GM18499 (cell line): ENCODE measurements around the gene RNF130.

ENCODE experiments used
- ATAC-seq: cut with Tn5 transposase; IDR thresholded peaks from one replicate; pipeline ENCODE4 v1.9.1; 2021; ENCODE audit warnings: moderate number of reproducible peaks; ENCODE audit not compliant: insufficient read depth, unreplicated experiment

Gene RNF130

GRCh38 chr5:180071531-180072255 is at the start of gene RNF130:
RNF130 (minus strand) TSS chr5:180071759; CDS start chr5:180071702, 57 bp downstream.
- no peak for ATAC-seq

GRCh38 chr5:180120237-180121101 is 48.9 kb upstream of the RNF130 start:
- ATAC-seq, result no peak

GRCh38 chr5:180119903-180120236 is 48.3 kb upstream of the RNF130 start:
- no peak for ATAC-seq

GRCh38 chr5:180119031-180119902 is 47.7 kb upstream of the RNF130 start:
- ATAC-seq, result no peak

DNA sequence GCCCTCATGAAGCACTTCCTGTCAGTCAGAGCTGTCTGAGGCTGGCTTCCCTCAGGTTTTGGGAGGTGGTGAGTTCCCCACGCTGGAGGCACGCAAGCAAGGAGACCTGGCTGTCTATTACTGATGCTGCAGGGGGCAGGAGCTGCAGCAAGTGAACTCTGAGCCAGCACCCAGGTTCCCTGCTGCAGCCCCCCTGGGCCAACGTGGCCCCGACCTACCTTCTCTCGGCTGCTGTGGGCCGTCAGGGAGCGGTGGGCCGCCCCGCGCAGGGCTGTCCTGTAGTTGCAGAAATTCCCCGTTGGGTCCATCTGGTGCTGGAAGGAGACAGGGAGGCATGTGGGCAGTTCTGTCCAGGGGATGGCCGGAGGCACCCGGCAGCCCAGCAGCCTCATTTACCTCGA is 46.8 kb upstream of the RNF130 start:
- ATAC-seq, result no peak

- ATAC-seq, result no peak
These were observed 45.6 kb upstream of the RNF130 start for GRCh38 chr5:180117000-180117725.

DNA sequence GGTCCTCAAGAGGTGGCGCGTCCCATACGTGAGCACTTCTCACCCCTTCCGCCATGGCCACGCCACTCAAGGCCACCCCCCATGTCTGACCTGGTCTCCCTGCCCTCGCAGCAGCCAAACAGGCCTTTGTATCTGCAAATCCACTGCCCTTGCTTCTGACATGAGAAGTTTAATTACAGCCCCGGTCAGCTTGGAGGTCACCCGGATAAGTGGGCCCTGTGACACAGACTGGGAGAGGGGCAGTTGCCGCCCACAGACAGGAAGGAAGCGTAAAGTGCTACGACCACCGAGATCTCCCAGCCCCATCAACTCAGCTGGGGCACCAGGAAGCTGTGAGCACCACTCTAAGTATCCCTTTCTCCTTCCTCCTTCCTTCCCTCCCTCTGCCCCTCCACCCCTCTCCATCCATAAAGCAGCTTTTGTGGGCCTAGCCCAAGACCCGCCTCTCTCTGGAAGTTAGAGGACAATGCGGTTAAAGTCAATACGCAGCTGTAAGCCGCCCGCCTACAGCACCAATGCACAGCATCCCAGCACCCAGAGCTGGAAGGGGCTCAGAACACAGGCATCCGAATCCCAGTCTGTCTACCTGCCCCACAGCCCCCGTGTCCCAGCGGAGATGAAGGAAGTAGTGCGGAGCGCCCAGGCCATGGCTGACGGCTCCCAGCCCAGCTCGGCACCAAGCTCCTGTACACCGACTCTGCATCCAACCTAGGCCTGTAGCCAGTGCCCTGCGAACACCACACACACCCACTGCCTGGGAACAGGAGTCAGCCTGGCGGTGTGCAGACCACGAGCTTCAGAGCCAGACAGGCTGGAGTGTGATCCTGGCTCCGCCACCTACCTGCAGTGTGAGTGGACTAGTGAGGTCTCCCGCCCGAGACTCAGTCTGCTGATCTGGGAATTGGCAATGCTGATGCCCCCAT is 44.8 kb upstream of the RNF130 start:
- no peak for ATAC-seq

GRCh38 chr5:180115326-180116076 is 43.9 kb upstream of the RNF130 start:
- ATAC-seq, result no peak

- ATAC-seq, result no peak
These were observed 42.9 kb upstream of the RNF130 start for GRCh38 chr5:180114304-180115003.

DNA sequence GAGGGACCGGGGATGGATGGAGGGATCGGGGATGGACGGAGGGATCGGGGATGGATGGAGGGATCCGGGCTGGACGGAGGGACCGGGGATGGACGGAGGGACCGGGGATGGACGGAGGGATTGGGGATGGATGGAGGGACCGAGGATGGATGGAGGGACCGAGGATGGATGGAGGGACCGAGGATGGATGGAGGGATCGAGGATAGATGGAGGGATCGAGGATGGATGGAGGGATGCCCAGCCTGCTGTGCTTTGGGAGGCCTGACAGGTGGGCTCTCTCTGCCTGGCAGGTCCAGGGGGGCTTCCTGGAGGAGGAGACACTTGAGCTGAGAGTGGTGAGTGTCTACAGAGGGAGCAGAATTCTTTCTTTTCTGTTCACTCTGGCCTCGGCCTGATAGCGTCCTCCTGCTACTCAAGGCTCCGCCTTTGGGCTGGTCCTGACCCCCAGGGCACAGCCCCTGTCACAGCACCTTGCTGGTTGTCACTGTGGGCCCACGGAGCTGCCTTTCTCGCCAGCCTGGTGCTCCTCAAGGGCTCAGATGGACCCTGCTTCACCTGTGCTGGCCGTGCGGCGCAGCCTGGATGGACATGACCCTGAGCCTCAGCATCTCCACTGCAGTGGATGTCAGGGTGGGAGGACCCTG is 42.2 kb upstream of the RNF130 start:
- no peak for ATAC-seq

DNA sequence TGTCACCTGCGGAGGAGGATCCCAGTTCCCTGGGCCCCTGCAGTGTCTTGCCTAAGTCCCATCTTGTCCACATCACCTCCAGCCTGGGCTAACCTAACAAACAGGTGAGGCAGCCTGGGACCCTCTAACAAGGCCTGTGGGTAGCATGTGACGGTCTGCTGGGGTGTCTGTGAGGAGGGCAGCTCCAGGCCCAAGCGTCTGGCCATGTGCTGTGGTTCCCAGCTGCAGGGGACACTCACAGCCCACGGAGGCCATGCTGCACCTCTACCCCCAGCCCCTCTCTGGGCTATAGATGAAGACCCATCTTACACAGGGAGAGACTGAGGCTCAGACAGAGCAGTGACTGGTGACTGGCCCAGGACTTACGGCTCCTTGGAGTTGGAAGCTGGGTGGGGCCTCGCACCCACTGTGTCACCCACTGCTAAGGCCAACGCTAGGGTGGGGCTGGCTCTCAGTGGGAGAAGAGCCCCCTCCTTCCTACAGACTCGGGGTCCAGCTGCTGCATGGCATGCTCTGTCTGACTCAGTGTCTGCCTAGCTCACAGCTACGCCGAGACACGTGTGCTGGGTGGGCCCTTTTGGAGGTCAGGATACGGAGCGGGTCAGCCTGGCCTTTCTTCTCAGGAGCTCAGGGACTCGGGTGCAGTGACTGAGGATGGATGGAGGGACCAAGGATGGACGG is 40.8 kb upstream of the RNF130 start:
- ATAC-seq, result no peak

- ATAC-seq, result no peak
These were observed 39.9 kb upstream of the RNF130 start for GRCh38 chr5:180111273-180112002.

DNA sequence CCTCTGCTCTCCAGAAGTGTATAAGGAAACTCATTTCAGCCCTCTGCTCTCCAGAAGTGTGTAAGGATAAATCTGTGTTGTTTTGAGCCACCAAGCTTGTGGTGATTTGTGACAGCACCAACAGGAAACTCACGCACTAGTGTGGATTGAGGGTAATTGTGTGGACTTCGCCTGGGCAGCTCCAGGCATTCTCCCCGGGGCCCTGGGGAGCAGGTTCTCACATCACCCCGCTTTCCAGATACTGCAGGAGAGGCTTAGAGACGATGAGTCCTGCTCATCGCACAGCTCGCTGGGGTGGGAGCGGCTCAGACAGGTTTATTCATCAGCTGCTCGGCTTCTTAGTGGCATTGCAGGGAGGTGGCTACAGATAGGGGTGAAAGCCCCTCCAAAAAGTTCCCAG is 38.4 kb upstream of the RNF130 start:
- no peak for ATAC-seq

DNA sequence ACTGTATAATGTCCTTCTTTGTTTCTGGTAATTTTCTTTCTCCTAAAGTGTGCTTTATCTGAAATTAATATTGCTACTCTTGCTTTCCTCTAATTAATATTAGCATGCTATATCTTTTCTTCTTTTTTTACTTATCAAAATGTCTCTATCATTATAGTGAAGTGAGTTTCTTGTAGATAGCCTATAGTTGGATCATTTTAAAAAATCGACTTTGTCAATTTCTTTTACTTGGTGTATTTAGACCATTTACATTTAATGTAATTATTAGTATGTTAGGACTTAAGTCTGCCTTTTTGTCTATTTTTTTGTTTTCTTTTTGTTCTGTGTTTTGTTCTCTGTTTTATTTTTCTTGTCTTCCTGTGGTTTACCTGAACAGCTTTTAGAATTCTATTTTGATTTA is 35.4 kb upstream of the RNF130 start:
- no peak for ATAC-seq

DNA sequence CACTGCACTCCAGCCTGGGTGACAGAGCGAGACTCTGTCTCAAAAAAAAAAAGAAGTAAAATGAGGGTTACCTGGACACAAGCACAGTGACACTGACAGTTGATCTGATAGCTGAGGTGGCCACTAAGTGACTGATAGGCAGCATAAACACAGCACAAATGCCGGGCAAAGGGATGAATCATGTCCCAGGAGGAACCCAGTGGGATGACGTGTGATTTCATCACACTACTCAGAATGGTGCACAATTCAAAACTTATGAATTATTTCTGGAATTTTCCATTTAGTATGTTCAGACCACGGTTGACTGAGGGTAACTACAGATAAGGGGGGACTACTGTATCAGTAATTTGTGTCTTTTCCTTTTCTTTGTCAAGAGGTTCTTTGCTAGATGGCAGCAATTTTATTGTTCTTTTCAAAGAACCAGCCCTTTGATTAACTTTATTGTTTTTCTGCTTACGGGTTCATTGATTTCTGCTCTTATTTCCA is 34.3 kb upstream of the RNF130 start:
- no peak for ATAC-seq

DNA sequence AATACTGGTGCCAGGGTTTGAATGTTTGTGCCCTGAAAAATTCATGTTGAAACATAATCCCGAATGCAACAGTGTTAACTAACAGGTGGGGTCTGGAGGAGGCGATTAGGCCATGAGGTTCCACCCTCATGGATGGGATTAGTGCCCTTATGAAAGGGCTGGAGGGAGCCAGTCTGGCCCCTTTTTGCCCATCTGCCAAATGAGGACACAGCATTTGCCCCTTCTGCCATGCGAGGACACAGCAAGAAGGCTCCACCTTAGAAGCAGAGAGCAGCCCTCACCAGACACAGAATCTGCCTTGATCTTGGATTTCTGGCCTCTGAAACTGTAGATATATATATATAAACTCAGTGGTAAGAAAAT is 32.6 kb upstream of the RNF130 start:
- ATAC-seq, result no peak
